Activated T-helper 2 cell treated with anti-CD3 and anti-CD28 coated beads, Interferon-gamma antibody, Interleukin-2, Interleukin-4, amounts not matched to agents 10 μg/mL and 5 μg/mL and 100 μg/mL, durations not matched to agents 14 hours and 24 hours and 36 hours (primary cell): ENCODE measurements around the gene TRIM65. TPM values are rescaled to one million over a fixed set of nuclear protein-coding genes. Genes with fewer than 3 reads are reported as not detected.

Experiments used
- DNase-seq: peaks from one replicate; pipeline ENCODE4 v3.0.0; 2021; ENCODE audit warnings: low spot score
- H3K27ac Mint-ChIP-seq: one replicate; pipeline ENCODE4 v1.8.0; 2021; ENCODE audit warnings: mixed read lengths
- H3K27me3 Mint-ChIP-seq: one replicate; pipeline ENCODE4 v1.8.0; 2021; ENCODE audit warnings: low read depth, mixed read lengths
- H3K36me3 Mint-ChIP-seq: one replicate; pipeline ENCODE4 v1.8.0; 2021; ENCODE audit warnings: low read depth, mixed read lengths
- H3K4me1 Mint-ChIP-seq: one replicate; pipeline ENCODE4 v1.8.0; 2021; ENCODE audit warnings: low read depth, mixed read lengths
- H3K4me3 Mint-ChIP-seq: one replicate; pipeline ENCODE4 v1.8.0; 2021; ENCODE audit warnings: low read depth, mild to moderate bottlenecking, moderate library complexity, mixed read lengths
- H3K9me3 Mint-ChIP-seq: one replicate; pipeline ENCODE4 v1.8.0; 2021; ENCODE audit warnings: mixed read lengths
- intact Hi-C: fragments of 100-400 bp; cut with micrococcal nuclease; formaldehyde crosslinking; loops from one replicate; pipeline ENCODE4 v1.15.1; 2023
- total RNA-seq: library from RNA; stranded (reverse); gene quantifications from 2 replicates; pipeline ENCODE4 v1.2.3, GENCODE V29; 2022

The TRIM65 gene
- total RNA-seq, 1 donor from 2014 or later = 42.8 TPM

GRCh38 chr17:75925103-75925502, 28.4 kb upstream of the TRIM65 start:
- Mint-ChIP-seq H3K36me3 (peaks cover 3% of the 10 kb centered on the region), H3K27ac (no peak overlapping the region), H3K4me1 (no peaks in the 10 kb centered on the region), H3K9me3 (no peaks in the 10 kb centered on the region), H3K4me3 (no peak overlapping the region), H3K27me3 (no peaks in the 10 kb centered on the region)
- intact Hi-C loops = no loop called here
- no peak for DNase-seq

- no peak overlapping the region for H3K4me3 Mint-ChIP-seq
- H3K27ac Mint-ChIP-seq = no peak overlapping the region
- no peak for DNase-seq
- intact Hi-C loops = no loop called here
- H3K36me3 Mint-ChIP-seq = peaks cover 3% of the 10 kb centered on the region
- no peaks in the 10 kb centered on the region for H3K27me3 Mint-ChIP-seq
- H3K9me3 Mint-ChIP-seq = no peaks in the 10 kb centered on the region
- no peaks in the 10 kb centered on the region for H3K4me1 Mint-ChIP-seq
Observed at GRCh38 chr17:75922963-75923874, 26.5 kb upstream of the TRIM65 start.

- H3K4me3 Mint-ChIP-seq = no peak overlapping the region
- H3K4me1 Mint-ChIP-seq = no peaks in the 10 kb centered on the region
- DNase-seq = no peak
- no peak overlapping the region for H3K27ac Mint-ChIP-seq
- H3K27me3 Mint-ChIP-seq = no peaks in the 10 kb centered on the region
- intact Hi-C loops = no loop called here
- H3K36me3 Mint-ChIP-seq = peaks cover 3% of the 10 kb centered on the region
- no peaks in the 10 kb centered on the region for H3K9me3 Mint-ChIP-seq
Observed at GRCh38 chr17:75922173-75922961, 25.6 kb upstream of the TRIM65 start.

GRCh38 chr17:75921596-75921995, 24.8 kb upstream of the TRIM65 start:
- DNase-seq = no peak
- Mint-ChIP-seq H3K27ac (no peak overlapping the region), H3K36me3 (peaks cover under 1% of the 10 kb centered on the region), H3K27me3 (no peaks in the 10 kb centered on the region), H3K4me1 (peaks cover 2% of the 10 kb centered on the region), H3K9me3 (no peaks in the 10 kb centered on the region), H3K4me3 (no peak overlapping the region)
- intact Hi-C loops = no loop called here

- H3K27ac Mint-ChIP-seq = no peak overlapping the region
- intact Hi-C loops = no loop called here
- H3K9me3 Mint-ChIP-seq = no peaks in the 10 kb centered on the region
- DNase-seq = no peak
- peaks cover 2% of the 10 kb centered on the region for H3K4me1 Mint-ChIP-seq
- H3K27me3 Mint-ChIP-seq = no peaks in the 10 kb centered on the region
- H3K36me3 Mint-ChIP-seq = no peaks in the 10 kb centered on the region
- H3K4me3 Mint-ChIP-seq = no peak overlapping the region
Observed at GRCh38 chr17:75920045-75920560, 23.4 kb upstream of the TRIM65 start.

- H3K4me3 Mint-ChIP-seq = no peak overlapping the region
- H3K4me1 Mint-ChIP-seq = peaks cover 2% of the 10 kb centered on the region
- H3K27me3 Mint-ChIP-seq = no peaks in the 10 kb centered on the region
- DNase-seq = no peak
- intact Hi-C loops = no loop called here
- no peak overlapping the region for H3K27ac Mint-ChIP-seq
- H3K36me3 Mint-ChIP-seq = no peaks in the 10 kb centered on the region
- no peaks in the 10 kb centered on the region for H3K9me3 Mint-ChIP-seq
Observed at GRCh38 chr17:75919611-75920010, 22.9 kb upstream of the TRIM65 start.

- Mint-ChIP-seq H3K27ac (no peak overlapping the region), H3K9me3 (no peaks in the 10 kb centered on the region), H3K36me3 (no peaks in the 10 kb centered on the region), H3K4me3 (no peak overlapping the region), H3K27me3 (no peaks in the 10 kb centered on the region), H3K4me1 (peaks cover 2% of the 10 kb centered on the region)
- intact Hi-C loops = no loop called here
- DNase-seq = no peak
Observed at GRCh38 chr17:75917917-75918445, 21.2 kb upstream of the TRIM65 start.

- Mint-ChIP-seq H3K27me3 (no peaks in the 10 kb centered on the region), H3K4me3 (no peak overlapping the region), H3K4me1 (peaks cover 2% of the 10 kb centered on the region), H3K27ac (no peak overlapping the region), H3K9me3 (no peaks in the 10 kb centered on the region), H3K36me3 (no peaks in the 10 kb centered on the region)
- no peak for DNase-seq
- intact Hi-C loops = no loop called here
Observed at GRCh38 chr17:75917141-75917916, 20.6 kb upstream of the TRIM65 start.

GRCh38 chr17:75915268-75915667, 18.5 kb upstream of the TRIM65 start:
- Mint-ChIP-seq H3K4me1 (peaks cover 2% of the 10 kb centered on the region), H3K27me3 (no peaks in the 10 kb centered on the region), H3K27ac (no peak overlapping the region), H3K4me3 (no peak overlapping the region), H3K9me3 (no peaks in the 10 kb centered on the region), H3K36me3 (no peaks in the 10 kb centered on the region)
- DNase-seq = no peak
- intact Hi-C loops = no loop called here

GRCh38 chr17:75914643-75915267, 18.0 kb upstream of the TRIM65 start:
- Mint-ChIP-seq H3K4me1 (peaks cover 2% of the 10 kb centered on the region), H3K27ac (no peak overlapping the region)

GRCh38 chr17:75913537-75914210, 16.9 kb upstream of the TRIM65 start:
- no peak overlapping the region for H3K27ac Mint-ChIP-seq
- no peaks in the 10 kb centered on the region for H3K27me3 Mint-ChIP-seq
- H3K9me3 Mint-ChIP-seq = no peaks in the 10 kb centered on the region
- no peak for DNase-seq
- peaks cover 2% of the 10 kb centered on the region for H3K4me1 Mint-ChIP-seq
- H3K36me3 Mint-ChIP-seq = no peaks in the 10 kb centered on the region
- H3K4me3 Mint-ChIP-seq = no peak overlapping the region
- intact Hi-C loops = no loop called here

More at GRCh38 chr17:75914643-75915267, 18.0 kb upstream of the TRIM65 start:
- Mint-ChIP-seq H3K27me3 (no peaks in the 10 kb centered on the region), H3K36me3 (no peaks in the 10 kb centered on the region), H3K4me3 (no peak overlapping the region), H3K9me3 (no peaks in the 10 kb centered on the region)
- intact Hi-C loops = no loop called here
- no peak for DNase-seq
